ENCODE results near the gene ESRRA.
A peak's percentile ranks its signal among the peaks of the same experiment; 100 is the strongest.

The ESRRA gene

GRCh38 chr11:64334764-64335735 lies 29.7 kb downstream of the ESRRA start:
- DNase-seq, result no peak

- DNase-seq, result no peak
Measured at GRCh38 chr11:64337538-64338249, 32.4 kb downstream of the ESRRA start.

DNA sequence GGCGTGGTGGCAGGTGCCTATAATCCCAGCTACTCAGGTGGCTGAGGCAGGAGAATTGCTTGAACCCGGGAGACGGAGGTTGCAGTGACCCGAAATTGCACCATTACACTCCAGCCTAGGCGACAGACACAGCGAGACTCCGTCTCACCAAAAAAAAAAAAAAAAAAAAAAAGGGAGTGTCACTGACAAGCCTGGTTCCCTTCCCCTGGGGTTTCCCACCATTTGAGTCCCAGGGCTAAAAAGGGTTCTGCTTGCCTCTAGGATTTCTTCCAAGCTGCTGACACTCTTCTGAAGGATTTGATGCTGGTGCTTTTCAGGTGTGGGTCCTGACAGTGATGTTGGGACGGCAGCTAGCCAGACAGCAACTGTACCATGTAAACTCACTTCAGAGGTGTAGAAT lies 33.4 kb downstream of the ESRRA start:
- no peak for DNase-seq

DNA sequence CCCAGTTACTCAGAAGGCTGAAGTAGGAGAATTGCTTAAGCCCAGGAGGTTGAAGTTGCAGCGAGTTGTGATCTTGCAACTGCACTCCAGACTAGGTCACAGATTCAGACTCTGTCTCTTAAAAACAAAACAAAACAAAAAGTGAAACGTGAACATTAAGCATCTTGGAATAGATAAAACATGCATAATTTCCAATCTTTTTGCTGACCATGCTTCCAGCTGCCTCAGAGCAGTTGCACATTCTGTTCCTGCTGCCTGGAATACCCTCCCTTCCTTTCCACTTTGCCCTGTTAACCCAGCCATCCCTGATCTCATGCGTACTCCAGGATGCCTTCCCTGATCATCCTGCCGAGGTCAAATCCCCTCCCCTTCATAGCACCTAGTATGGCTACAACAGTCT lies 34.0 kb downstream of the ESRRA start:
- no peak for DNase-seq

DNA sequence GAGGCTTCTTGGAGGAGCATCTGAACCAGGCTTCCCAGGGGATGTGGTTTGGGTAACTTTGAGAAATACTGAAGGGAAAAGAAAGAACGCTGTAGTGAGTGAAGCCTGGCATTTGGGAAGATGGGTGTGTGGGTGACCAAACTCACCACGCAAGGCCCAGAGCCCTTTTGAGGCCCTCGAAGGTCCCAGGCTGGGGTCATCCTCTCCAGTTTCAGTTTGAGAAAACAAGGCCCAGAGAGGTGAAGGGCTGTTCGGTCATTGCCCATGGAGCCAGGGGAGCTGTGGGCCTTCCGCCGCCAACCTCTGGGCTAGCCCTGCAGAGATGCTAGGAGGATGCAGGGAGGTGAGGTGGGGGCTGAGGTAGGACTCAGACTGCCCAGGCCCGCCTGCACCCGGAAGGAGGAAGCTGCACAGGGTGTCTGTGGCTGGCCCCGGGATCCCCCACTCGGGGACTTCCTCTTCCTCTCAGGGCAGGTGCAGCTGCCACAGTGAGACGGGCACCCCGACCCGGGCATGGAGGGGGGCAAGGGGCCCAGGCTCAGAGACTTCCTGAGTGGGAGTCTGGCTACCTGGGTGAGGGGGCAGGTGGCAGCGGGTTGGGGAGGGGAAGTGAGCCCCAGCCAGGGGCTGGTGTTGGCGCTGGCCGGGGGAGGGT lies 34.6 kb downstream of the ESRRA start, which contains the start of gene CCDC88B:
Gene CCDC88B (plus strand): TSS at position 451 of the 655 bp plus-strand sequence. CDS start 63 bp downstream, at position 514.
- DNase-seq, result peak; percentile 94

- DNase-seq, result peak; percentile 92
Measured at GRCh38 chr11:64340671-64341335, 35.5 kb downstream of the ESRRA start.

DNA sequence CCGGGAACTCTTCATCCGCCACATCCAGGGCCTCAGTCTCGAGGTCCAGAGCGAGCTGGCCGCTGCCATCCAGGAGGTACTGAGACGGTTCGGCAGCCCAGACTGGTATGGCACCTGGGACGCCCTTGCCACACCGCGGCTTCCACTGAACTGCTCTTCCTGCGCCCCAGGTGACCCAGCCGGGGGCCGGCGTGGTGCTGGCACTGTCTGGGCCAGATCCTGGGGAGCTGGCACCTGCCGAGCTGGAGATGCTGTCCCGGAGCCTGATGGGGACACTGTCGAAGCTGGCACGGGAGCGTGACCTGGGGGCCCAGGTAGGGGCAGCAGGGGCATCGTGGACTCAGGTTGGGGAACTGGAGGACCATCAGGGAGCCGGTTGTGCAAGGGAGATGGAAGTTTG lies 36.1 kb downstream of the ESRRA start:
- no peak for DNase-seq

- peak; percentile 95 for DNase-seq
Measured at GRCh38 chr11:64341851-64342791, 36.8 kb downstream of the ESRRA start.

DNA sequence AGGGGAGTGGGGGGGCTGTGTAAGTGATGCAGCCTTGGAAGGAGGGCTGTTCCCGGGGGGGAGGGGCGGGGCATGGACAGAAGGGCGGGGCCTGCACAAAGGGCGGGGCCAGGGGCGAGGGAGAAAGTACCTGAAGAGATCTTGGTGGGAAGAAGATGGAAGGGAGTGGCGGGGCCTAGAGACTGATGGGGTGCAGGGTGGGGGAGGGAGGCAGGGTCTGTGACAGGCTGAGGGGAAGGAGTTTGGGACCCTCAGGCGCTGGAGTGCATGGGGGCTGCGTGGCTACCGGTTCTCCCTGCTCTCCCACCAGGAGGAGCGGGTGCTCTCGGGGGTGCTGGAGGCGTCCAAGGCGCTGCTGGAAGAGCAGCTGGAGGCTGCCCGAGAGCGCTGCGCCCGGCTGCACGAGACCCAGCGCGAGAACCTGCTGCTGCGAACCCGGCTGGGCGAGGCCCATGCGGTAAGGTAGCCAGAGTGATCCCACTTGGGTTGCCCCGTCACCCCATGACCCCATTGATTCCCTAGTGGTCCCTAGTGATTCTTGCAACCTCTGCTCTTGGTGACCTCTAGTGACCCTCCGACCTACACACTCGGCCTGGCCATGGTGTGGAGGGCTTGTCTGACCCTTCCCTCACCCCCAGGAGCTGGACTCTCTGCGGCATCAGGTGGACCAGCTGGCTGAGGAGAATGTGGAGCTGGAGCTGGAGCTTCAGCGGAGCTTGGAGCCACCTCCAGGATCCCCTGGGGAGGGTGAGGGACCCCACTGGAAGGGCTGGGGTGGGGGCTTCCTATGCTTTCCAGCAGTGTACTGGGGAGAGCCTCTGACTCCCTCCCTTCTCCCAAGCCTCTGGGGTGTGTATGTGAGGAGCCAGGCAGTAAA lies 37.8 kb downstream of the ESRRA start:
- DNase-seq, result no peak

DNA sequence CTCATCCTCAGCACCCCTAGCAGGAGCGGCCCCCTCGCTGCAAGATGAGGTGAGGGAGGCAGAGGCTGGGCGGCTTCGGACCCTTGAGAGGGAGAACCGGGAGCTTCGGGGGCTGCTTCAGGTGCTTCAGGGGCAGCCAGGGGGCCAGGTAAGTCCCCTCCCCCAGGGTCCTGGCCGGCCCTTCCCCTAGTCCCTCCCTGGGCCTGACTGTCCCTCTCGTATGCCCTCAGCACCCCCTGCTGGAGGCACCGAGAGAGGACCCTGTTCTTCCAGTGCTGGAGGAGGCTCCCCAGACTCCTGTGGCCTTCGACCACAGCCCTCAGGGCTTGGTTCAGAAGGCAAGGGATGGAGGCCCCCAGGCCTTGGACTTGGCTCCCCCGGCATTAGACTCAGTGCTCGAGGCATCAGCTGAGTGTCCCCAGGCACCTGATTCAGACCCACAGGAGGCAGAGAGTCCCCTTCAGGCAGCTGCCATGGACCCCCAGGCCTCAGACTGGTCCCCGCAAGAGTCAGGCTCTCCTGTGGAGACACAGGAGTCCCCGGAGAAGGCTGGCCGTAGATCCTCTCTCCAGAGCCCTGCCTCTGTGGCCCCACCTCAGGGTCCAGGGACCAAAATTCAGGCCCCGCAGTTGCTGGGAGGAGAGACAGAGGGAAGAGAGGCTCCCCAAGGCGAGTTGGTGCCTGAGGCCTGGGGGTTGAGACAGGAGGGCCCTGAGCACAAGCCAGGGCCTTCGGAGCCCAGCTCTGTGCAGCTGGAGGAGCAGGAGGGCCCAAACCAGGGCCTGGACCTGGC lies 38.6 kb downstream of the ESRRA start:
- no peak for DNase-seq

- DNase-seq, result no peak
Measured at GRCh38 chr11:64344787-64345186, 39.5 kb downstream of the ESRRA start.

- no peak for DNase-seq
Measured at GRCh38 chr11:64347193-64347867, 42.0 kb downstream of the ESRRA start.

DNA sequence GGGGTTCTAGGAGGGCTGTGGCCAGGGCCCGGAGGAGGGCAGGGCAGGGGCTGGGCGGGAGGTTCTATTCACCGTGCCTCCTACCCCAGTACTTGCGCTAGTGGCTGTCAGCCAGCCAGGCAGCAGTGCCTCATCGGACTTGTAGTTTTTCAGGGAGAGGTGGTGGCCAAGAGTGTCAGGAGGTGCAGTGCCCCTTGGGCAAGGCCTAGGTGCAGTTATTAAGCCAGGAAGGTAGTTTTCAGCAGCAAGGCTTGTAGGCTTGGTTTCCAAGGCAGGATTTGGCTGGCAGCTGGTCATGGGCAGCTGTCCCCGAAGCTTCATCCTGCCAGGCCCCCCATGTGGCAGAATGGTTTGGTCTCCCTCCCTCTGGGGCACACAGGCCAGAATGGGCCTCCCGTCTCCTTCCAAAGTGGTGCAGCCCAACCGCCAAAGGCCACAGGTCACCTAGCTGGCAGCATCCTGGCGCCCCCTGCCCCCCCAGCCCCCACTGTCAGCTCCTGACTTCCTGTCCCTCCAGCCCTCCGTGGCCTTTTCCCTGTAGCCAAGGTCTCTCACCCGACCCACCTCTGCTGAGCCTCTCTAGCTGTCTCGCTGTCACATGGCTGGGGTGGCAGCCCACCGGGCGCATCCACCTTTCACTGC lies 43.2 kb downstream of the ESRRA start:
- DNase-seq, result no peak

DNA sequence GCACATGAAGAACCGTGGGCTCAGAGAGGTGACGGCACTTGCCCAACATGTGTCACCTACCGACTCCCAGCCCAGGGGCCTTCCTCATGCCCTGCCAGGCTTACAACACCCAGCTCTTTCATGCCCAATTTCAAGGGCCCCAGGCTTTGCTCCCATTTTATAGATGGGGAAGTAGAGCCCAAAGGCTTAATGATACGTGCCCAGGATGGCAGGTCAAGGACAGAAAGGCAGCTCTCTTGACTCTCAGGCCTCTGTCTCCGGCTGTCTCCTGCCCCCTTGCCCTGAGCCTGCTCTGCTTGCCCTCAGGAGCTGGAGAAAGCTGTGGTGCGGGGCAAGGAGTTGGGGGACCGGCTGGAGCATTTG lies 43.7 kb downstream of the ESRRA start:
- no peak for DNase-seq

- DNase-seq, result no peak
Measured at GRCh38 chr11:64349404-64349803, 44.1 kb downstream of the ESRRA start.

- no peak for DNase-seq
Measured at GRCh38 chr11:64351136-64351631, 45.9 kb downstream of the ESRRA start.

DNA sequence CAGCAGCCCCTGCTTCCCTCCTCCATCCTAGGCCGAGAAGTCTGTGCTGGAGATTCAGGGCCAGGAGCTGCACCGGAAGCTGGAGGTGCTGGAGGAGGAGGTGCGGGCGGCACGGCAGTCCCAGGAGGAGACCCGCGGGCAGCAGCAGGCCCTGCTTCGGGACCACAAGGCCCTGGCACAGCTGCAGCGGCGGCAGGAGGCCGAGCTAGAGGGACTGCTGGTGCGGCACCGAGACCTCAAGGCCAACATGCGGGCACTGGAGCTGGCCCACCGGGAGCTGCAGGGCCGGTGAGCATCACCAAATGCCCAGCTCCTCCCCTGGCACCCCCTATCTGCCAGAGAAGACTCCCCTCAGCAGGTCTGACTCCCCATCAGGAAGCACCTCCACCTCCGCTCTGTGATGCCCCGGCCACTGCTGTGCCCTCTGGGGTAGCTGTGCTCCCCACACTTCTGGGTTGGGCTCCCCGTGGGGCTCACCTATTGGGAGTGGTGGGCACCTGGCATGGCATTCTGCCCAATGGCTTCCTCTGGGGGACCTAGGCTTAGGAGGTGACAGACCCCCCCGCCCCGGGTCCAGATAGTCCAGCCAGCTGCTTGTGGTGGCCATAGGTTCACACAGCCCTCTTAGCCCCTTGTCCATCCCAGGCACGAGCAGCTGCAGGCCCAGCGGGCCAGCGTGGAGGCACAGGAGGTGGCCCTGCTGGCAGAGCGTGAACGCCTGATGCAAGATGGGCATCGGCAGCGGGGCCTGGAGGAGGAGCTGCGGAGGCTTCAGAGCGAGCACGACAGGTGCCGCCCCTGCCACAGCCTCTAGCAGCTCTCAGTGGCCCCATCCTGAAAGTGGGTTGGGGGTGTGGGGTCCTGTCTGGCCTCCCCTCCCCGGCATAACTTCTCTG lies 47.0 kb downstream of the ESRRA start:
- DNase-seq, result no peak

Data from activated effector memory CD4-positive, alpha-beta T cell treated with anti-CD3 and anti-CD28 coated beads, Interleukin-2, amount 50 U/mL, for 16 hours (primary cell).